Prostate gland (tissue), 2 donors: ENCODE results near the gene ADGRG6. TPM values are rescaled to one million over a fixed set of nuclear protein-coding genes. Genes with fewer than 3 reads are reported as not detected.

Experiments
- DNase-seq: peaks from one replicate; pipeline ENCODE4 v3.0.0-alpha.2; 2019; ENCODE audit warnings: low spot score
- H3K27ac ChIP-seq, 2 donors: fragments of 200-600 bp; sonication (generic); 2 replicates each; pipeline ENCODE4 v1.5.1; 2017 to 2019
- H3K27me3 ChIP-seq: fragments of 200-600 bp; sonication (generic); replicated peaks from 2 replicates; pipeline ENCODE4 v1.5.1; 2019; ENCODE audit not compliant: insufficient read depth
- H3K36me3 ChIP-seq, 2 donors: fragments of 200-600 bp; sonication (generic); 1 replicate in 1 of 2; 2 replicates in 1 of 2; pipeline versions ENCODE4 v1.5.1 to v1.8.1; 2017 to 2019
- H3K4me1 ChIP-seq: fragments of 200-600 bp; sonication (generic); replicated peaks from 2 replicates; pipeline ENCODE4 v1.5.1; 2019
- H3K4me3 ChIP-seq, 2 donors: fragments of 200-600 bp; sonication (generic); 2 replicates each; pipeline ENCODE4 v1.5.1; 2017 to 2019
- H3K9me3 ChIP-seq: fragments of 200-600 bp; sonication (generic); 2 replicates; pipeline ENCODE4 v1.5.1; 2017
- POLR2A ChIP-seq: fragments of 450-650 bp; IDR thresholded peaks from one replicate; pipeline ENCODE4 v1.6.1; 2016; ENCODE audit warnings: antibody characterized with exemption, mild to moderate bottlenecking
- POLR2AphosphoS5 ChIP-seq: sonication (generic); formaldehyde crosslinking; IDR thresholded peaks from one replicate; pipeline ENCODE4 v1.6.1; 2017; ENCODE audit warnings: antibody characterized with exemption
- WGBS: methylation state at CpG from one replicate; pipeline ENCODE4 v1.1.5; 2018; 5-methylcytosine and 5-hydroxymethylcytosine counted together
- intact Hi-C: fragments of 100-400 bp; cut with DNase I; formaldehyde crosslinking; loops from one replicate; pipeline ENCODE4 v1.14.2; 2022
- total RNA-seq, 2 donors: library from RNA; depleted of rRNA; stranded (reverse); fragments of >200 nt; gene quantifications; one replicate each; pipeline ENCODE4 v1.1.0, GENCODE V29; 2016
- TF ChIP-seq, protein P1 (sequence below), 4 experiments: fragments of 200-600 bp in 2 of 4; fragments of 450-650 bp in 2 of 4; sonication (generic) in 2 of 4; IDR thresholded peaks; 1 replicate in 3 of 4; 2 replicates in 1 of 4; pipeline ENCODE4 v1.5.1; 2016 to 2019; ENCODE audit warnings: antibody characterized with exemption in 4 of 4, mild to moderate bottlenecking in 2 of 4, moderate library complexity in 2 of 4

Gene ADGRG6
- total RNA-seq, 2 donors from 2014 or later = 13.5 to 18.0 TPM

DNA sequence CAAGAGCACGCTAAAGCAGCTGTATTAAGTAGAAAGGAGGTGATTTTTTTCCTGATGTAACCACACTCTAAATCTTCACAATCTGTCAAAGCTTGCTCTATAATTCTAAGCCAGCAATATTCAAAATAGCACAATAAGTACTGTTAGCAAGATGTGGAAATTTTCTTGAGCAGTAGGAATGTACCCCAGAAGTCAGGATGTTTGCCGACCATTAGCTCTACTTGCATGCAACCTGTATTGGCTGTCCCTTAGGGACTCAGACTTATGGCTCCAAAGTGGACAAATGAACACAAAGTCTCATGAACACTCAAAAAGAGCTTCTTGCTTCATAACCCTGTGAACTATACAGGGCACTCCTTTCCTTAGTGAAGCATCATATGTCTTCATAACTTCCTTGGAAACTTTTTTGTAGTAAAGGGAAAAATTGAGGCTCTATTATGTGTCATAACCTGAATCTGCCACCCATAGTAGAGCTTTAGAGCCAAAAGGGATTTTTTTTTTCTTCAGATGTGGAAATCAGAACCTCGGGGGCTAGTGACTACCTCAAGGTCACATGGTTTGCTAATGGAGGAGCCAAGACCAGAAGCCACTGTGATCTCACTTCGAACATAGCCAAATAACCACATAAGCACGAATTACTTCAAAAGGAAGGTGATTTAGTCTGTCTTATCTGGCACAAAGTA is 54.5 kb downstream of the ADGRG6 start:
- no peaks in the 10 kb centered on the region for H3K4me1 ChIP-seq
- H3K27ac ChIP-seq = no peak overlapping the region
- intact Hi-C loops = no loop called here
- no peak for DNase-seq
- no peaks in the 10 kb centered on the region for H3K27me3 ChIP-seq
- no peak overlapping the region for H3K4me3 ChIP-seq
- no peaks in the 10 kb centered on the region for H3K9me3 ChIP-seq
- no peaks in the 10 kb centered on the region for H3K36me3 ChIP-seq
- no peak for TF ChIP-seq POLR2A
- no peak for TF ChIP-seq POLR2AphosphoS5
- TF ChIP-seq, protein P1, sequence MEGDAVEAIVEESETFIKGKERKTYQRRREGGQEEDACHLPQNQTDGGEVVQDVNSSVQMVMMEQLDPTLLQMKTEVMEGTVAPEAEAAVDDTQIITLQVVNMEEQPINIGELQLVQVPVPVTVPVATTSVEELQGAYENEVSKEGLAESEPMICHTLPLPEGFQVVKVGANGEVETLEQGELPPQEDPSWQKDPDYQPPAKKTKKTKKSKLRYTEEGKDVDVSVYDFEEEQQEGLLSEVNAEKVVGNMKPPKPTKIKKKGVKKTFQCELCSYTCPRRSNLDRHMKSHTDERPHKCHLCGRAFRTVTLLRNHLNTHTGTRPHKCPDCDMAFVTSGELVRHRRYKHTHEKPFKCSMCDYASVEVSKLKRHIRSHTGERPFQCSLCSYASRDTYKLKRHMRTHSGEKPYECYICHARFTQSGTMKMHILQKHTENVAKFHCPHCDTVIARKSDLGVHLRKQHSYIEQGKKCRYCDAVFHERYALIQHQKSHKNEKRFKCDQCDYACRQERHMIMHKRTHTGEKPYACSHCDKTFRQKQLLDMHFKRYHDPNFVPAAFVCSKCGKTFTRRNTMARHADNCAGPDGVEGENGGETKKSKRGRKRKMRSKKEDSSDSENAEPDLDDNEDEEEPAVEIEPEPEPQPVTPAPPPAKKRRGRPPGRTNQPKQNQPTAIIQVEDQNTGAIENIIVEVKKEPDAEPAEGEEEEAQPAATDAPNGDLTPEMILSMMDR (IDR thresholded peaks at IDR 0.05) = no peak
- WGBS = 78% methylated on average over 5 of the region's 5 CpGs

DNA sequence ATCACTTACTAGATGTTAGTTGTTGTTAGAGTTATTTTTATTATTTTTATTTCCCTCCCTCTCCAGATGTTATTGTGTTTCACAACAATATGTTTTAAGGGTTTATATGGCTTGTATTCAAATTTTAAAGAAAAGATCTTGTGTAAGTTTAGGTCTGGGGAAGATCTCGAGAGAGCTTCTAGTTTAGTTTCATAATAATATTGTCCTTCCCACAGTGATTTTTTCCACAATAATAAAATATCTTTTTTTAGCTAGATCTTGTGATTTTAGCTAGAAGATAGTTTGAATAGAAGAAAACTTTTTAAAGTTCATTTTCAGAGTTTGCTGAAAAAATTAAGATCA is 55.0 kb downstream of the ADGRG6 start:
- Histone ChIP-seq H3K4me1 (no peaks in the 10 kb centered on the region), H3K4me3 (no peak overlapping the region), H3K36me3 (no peaks in the 10 kb centered on the region), H3K9me3 (no peaks in the 10 kb centered on the region), H3K27me3 (no peaks in the 10 kb centered on the region), H3K27ac (no peak overlapping the region)
- intact Hi-C loops = no loop called here
- WGBS = 76% methylated on average over 1 of the region's 1 CpG
- DNase-seq = no peak
- TF ChIP-seq, protein P1 (IDR thresholded peaks at IDR 0.05) = no peak
- TF ChIP-seq POLR2AphosphoS5 (no peak), POLR2A (no peak)

DNA sequence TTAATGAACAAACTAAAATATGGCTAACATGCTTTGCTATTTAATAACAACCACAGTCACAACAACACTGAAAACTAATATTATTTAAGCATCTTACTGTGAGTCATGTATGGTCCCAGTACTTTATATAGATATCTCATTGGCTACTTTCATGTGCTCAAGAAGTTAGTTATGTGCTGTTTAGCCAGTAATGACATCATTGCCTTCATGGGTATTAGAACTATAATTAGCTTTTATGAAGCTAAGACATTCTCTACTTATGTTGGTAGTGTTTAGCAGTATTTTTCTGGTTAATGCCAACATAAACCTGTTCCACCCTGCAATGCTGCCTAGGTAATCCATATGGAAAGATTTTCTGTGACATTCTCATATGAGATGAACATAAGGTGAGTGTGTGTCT is 56.1 kb downstream of the ADGRG6 start:
- TF ChIP-seq POLR2A (no peak), POLR2AphosphoS5 (no peak)
- H3K4me1 ChIP-seq = no peaks in the 10 kb centered on the region
- no peak for DNase-seq
- no peaks in the 10 kb centered on the region for H3K36me3 ChIP-seq
- intact Hi-C loops = no loop called here
- H3K4me3 ChIP-seq = no peak overlapping the region
- H3K27ac ChIP-seq = no peak overlapping the region
- H3K27me3 ChIP-seq = no peaks in the 10 kb centered on the region
- no peaks in the 10 kb centered on the region for H3K9me3 ChIP-seq

DNA sequence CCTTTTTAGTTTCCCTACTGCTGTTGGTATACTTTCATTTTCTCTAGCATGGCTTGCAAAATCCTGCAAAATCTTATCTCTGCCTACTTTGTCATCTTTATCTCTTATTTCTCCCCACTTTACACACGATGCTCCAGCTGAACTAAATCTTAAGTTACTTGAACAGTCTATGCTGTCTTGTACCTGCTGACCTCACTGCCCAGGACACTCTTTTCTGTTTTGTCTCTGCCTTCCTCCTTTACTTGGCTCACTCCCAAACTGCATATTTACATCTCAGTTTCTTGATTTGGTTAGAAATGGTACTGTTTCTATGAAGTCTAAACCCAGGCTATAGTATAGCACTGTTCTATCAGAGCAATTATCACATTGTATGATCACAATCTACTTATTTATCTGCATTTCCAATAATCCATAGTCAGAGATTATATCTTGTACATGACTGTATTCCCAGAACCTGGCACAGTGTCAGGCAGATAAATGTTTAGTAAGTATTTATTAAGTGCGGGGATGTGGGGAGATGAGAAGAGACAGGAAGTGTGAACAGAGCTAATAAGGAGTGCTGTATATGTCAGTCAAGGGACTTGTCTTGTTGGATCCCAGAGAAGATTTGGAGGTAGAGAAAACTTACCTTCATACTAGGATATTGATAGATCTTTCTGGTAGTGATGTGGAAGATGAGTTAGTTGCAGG is 57.6 kb downstream of the ADGRG6 start:
- H3K36me3 ChIP-seq = no peaks in the 10 kb centered on the region
- intact Hi-C loops = no loop called here
- no peaks in the 10 kb centered on the region for H3K27me3 ChIP-seq
- 13% methylated on average over 2 of the region's 2 CpGs for WGBS
- H3K4me3 ChIP-seq = no peak overlapping the region
- no peak for DNase-seq
- no peak overlapping the region for H3K27ac ChIP-seq
- no peaks in the 10 kb centered on the region for H3K9me3 ChIP-seq
- TF ChIP-seq POLR2AphosphoS5 = no peak
- TF ChIP-seq POLR2A = no peak
- TF ChIP-seq, protein P1 (IDR thresholded peaks at IDR 0.05) = no peak
- no peaks in the 10 kb centered on the region for H3K4me1 ChIP-seq

DNA sequence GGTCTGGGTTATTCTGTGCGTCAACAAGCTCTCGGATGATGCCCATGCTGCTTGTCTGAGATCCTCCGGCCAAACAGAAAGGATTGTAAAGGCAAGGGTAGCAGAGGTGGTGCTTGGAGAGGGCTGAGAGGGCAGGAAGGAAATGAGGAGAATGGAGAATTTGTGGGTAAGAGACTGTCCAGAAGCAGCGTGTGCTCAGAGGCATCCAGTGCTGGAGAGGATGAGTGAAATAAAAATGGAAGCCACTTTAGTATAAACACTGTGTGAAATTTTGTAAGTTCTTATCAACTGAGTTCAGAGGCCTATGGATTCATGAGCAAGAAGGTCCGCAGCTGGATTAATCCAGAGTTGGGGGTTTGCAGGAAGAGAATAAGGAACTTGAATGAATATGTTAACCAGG is 59.5 kb downstream of the ADGRG6 start:
- intact Hi-C loops = no loop called here
- WGBS = 90% methylated on average over 5 of the region's 5 CpGs
- DNase-seq = no peak

More for the DNA sequence above, 59.5 kb downstream of the ADGRG6 start:
- H3K36me3 ChIP-seq = no peaks in the 10 kb centered on the region
- H3K27me3 ChIP-seq = no peaks in the 10 kb centered on the region
- no peaks in the 10 kb centered on the region for H3K4me1 ChIP-seq
- H3K4me3 ChIP-seq = no peak overlapping the region
- no peak overlapping the region for H3K27ac ChIP-seq
- no peak for TF ChIP-seq POLR2A
- TF ChIP-seq, protein P1 (IDR thresholded peaks at IDR 0.05) = no peak
- no peak for TF ChIP-seq POLR2AphosphoS5
- H3K9me3 ChIP-seq = no peaks in the 10 kb centered on the region
